VCaP (cell line): ENCODE results near the gene CCNT2.
A peak's percentile ranks its signal among the peaks of the same experiment; 100 is the strongest.

Experiments used
- H3K27ac ChIP-seq: fragments of 450-650 bp; 2 replicates; pipeline ENCODE4 v1.5.1; 2017
- TF ChIP-seq, protein P1 (sequence below): fragments of 450-650 bp; conservative IDR thresholded peaks from 2 replicates; pipeline ENCODE4 v1.5.1; 2017; ENCODE audit warnings: mild to moderate bottlenecking, moderate library complexity

CCNT2 gene

DNA sequence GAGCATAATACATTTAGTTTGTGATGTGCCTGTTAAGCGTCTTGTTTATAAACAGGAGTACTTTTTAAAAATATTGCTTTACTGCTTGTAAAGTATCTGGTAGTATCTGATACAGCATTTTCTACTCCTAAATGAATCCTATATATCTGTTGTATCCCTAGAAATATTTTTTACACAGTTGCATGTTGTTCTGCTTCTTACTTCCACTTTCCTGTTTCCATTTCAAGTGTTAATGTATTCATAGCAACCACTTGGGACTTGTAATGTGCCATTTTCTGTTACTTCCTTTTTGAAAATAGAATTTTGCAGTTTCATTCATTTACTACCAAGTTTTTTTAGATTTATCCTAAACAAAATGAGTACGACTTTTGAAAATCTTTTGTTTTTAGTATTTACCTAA lies 24.9 kb downstream of the CCNT2 start:
- no peak overlapping the region for H3K27ac ChIP-seq
- TF ChIP-seq, protein P1, sequence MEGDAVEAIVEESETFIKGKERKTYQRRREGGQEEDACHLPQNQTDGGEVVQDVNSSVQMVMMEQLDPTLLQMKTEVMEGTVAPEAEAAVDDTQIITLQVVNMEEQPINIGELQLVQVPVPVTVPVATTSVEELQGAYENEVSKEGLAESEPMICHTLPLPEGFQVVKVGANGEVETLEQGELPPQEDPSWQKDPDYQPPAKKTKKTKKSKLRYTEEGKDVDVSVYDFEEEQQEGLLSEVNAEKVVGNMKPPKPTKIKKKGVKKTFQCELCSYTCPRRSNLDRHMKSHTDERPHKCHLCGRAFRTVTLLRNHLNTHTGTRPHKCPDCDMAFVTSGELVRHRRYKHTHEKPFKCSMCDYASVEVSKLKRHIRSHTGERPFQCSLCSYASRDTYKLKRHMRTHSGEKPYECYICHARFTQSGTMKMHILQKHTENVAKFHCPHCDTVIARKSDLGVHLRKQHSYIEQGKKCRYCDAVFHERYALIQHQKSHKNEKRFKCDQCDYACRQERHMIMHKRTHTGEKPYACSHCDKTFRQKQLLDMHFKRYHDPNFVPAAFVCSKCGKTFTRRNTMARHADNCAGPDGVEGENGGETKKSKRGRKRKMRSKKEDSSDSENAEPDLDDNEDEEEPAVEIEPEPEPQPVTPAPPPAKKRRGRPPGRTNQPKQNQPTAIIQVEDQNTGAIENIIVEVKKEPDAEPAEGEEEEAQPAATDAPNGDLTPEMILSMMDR: no peak

DNA sequence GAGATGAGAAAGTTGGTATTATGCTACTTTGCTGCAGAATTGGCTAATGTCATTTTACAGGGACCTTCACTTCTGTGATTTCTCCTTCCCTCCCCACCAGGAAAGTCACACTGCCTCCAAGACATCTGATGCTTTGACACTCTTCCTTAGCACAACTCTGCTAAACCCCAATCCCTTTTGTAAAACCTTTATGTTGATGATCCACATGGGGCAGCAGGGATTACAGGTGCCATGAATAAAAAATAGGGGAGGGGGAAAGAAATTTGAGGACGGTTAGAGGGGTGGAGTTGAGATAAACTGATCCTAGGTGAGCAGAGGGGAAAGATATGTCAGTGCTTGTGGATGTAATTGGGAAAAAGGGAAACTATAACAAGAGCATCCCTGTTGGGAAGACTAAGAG lies 26.4 kb downstream of the CCNT2 start:
- no peak overlapping the region for H3K27ac ChIP-seq
- TF ChIP-seq, protein P1: no peak

DNA sequence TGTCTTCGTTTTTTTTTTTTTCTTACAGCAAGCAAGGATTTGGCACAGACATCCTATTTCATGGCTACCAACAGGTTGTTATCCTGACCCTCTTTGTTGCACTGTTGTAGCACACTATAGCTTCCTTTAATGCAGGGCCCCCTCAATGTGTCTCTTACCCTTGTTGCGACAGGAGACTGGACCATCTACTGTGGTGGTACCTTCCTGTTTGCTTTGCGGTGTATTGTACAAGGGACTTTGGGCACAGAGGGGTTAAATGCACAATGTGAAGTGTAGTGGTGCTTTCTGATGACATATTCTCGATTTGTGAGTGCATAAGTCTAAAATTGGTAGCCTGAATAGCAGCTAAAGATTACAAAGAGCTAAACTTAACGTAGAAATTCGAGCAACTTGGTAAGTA lies 27.5 kb downstream of the CCNT2 start:
- no peak overlapping the region for H3K27ac ChIP-seq
- TF ChIP-seq, protein P1: no peak

DNA sequence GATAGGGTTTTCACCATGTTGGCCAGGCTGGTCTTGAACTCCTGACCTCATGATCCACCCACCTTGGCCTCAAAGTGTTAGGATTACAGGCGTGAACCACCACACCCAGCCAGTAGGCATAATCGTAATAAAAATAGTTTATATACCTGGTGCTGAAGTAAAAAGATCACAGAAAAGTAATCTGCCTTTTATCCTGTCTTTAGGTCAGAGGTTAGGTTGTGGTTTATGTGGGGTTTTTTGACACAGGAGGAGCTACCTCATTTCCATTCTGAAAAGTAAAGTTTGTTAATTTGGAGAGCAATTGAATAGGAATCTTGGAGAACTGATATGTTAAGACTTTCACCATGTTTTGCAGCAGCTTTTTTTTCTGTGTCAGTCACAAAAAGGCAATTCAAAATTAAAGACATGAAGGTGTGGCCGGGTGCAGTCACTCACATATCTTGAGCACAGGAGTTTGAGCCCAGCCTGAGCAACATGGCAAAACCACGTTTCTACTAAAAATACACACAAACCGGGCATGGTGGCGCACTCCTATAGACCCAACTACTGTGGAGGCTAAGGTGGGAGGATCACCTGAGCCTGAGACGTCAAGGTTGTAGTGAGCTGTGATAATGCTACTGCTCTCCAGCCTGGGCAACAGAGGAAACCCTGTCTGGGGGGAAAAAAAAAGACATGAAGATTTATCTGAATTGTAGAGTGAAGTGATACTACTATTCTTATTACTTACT lies 31.5 kb downstream of the CCNT2 start:
- no peak overlapping the region for H3K27ac ChIP-seq
- TF ChIP-seq, protein P1: no peak

DNA sequence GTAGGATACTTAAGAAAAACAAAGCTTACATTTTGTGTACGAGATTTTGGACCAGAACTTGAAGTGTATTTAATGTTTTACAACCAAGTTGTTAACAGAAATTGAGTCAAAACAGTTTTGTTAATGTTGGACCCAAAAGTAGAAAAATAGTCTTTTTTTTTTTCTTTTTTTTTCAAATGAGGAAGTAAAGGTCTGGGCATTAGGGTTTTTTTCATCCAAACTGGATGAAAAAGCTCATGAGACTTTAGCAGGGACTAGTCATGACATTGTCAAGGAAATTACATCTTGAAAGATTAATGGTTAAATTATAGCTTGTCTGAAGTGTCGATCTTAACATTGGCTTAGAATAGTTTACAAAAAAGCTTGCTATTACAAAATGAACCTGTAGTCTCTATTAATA lies 32.3 kb downstream of the CCNT2 start:
- TF ChIP-seq, protein P1: no peak
- no peak overlapping the region for H3K27ac ChIP-seq

DNA sequence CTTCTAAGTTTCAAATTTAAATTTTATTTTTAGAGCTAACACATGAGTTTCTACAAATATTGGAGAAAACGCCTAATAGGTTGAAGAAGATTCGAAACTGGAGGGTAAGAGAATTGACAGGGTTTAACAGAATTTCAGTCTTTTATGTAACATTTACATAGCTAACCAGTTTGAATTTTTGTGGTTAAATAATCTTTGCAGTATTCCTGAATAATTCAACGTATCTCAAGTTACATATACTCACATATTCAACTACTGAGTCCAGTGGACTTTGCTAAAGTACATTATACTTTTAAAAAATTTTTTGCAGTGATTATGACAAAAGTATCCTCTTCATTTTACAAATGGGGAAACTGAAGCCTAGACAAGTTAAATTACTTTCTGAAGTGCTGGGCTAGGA lies 34.0 kb downstream of the CCNT2 start:
- no peak overlapping the region for H3K27ac ChIP-seq
- TF ChIP-seq, protein P1: no peak

DNA sequence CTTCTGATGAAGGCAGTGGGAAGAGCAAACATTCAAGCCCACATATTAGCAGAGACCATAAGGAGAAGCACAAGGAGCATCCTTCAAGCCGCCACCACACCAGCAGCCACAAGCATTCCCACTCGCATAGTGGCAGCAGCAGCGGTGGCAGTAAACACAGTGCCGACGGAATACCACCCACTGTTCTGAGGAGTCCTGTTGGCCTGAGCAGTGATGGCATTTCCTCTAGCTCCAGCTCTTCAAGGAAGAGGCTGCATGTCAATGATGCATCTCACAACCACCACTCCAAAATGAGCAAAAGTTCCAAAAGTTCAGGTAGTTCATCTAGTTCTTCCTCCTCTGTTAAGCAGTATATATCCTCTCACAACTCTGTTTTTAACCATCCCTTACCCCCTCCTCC lies 35.4 kb downstream of the CCNT2 start:
- TF ChIP-seq, protein P1: no peak
- peak overlapping the region; percentile 44; the same call in 1 of the 2 replicates for H3K27ac ChIP-seq
